ENCODE data around the gene FGF8.

GRCh38 chr10:101748496-101748895, 27.4 kb downstream of the FGF8 start:
- TF ChIP-seq EP300 (IDR thresholded peaks at IDR 0.05) (no peak), CTCF (IDR thresholded peaks at IDR 0.05) (no peak)

All from tibial nerve (tissue), 4 donors.